COR-L47 (cell line): ENCODE results near the gene CCNYL1.

Experiments used
- DNase-seq: peaks from one replicate; lab custom pipeline; 2025; lab: John Stamatoyannopoulos, UW

CCNYL1 gene

DNA sequence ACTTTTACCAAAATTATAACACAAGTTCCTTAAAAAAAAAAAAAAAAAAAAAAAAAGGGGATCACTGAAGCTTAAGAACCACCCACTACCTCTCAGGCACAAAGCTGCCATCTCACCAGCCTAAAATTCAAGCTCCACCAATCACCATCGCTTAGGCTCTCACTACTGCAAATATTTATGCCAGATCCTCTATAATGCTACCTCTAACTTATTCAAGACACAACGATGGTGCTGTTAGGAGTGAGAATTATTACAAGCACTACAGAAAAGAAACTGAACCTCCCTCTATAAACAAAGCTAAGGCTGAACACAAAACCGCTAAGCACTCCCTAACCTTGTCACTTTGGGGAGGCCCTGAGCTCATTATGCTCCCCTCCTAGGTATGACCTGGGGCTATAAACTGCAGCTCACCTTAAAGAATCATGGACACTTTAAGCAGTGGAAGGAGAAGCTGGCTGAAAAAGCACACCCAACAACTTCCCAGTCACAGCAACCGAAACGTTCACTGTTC, 54.7 kb downstream of the CCNYL1 start:
- no peak for DNase-seq

- no peak for DNase-seq
Observed at GRCh38 chr2:207766697-207767460, 55.4 kb downstream of the CCNYL1 start.

- peak; percentile 32 for DNase-seq
Observed at GRCh38 chr2:207767461-207768167, 56.2 kb downstream of the CCNYL1 start.

DNA sequence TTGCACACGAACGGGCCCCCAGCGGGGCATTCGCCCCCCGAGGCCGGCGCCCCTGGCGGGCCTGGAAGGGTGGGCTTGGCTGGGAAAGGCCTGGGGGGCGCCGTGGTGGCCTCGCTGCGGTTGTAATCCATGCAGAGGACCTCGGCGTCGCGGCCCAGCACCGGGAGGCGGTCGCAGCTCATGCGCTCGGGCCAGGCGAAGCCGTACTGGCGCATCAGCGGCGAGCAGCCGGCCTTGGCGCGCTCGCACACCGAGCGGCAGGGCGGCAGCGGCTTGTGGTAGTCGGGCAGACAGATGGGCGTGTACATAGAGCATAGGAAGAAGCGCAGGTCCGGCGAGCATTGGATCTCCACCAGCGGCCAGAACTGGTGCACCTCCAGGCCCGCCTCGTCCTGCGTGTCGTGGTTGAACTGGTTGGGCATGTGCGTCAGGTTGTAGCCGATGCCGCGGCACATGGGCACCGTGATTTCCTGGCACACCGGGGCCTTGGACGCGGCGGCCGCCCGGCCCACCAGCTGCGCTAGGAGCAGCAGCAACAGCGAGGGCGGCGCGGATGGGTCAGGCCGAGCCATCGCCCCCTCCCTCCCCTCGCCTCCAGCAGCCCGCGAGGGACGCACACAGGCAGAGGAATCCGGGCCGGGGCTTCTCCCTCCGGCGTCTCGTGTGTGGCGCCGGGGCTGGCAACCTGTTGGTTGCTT, 56.9 kb downstream of the CCNYL1 start:
- DNase-seq = peak; percentile 30

DNA sequence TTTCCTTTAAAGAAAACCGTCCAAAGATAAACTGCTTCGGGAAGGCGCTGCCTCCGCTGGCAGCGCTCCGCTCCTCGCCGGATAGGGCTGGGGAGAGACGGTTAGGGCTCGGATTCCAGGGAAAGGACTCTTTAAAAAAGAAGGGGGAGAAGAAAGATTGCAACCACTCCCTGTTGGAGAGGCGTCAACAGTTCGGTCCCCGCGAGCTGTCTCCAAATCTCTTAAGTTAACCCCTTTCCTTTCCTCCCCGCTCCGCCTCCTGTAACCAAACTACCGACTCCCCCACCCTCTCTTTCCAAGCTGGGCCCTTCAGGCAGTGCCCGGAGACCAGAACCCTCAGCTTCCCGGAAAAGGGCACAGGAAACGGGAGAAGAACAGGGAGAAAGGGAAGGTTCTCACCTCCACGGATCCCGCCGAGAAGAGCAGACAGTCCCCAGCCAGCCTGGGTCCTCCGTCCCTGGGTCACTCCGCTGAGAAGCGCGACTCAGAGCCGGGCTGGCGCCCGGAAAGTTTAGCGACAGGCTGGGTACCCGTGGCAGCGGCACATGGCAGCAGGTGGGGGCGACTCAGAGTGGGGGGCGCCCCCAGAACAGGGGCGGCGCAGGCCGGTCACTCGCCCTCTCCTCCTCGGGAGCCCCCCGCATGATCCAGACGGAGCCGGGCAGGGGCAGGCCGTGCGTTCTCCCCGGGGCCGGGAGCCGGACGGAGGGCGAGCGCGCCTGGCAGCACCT, 57.6 kb downstream of the CCNYL1 start:
- no peak for DNase-seq

GRCh38 chr2:207770602-207771404, 59.4 kb downstream of the CCNYL1 start:
- DNase-seq = no peak

DNA sequence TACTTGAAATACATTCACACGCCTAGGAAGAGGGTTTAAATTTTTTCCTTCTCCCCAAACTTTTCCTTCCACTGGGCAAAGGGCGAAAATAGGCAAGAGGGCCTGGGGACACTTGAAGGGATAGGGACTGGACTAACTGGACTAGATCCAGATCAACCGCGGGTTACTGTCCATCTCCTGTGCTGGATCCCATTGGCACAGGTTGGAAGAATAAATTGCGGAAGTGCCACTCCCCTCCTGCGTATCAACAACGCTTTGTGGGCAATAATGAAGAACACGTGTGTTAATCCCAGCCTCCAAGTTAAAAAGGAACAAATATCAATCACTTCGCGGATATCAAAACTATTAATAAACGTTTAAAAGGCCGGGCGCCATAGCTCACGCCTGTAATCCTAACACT, 60.0 kb downstream of the CCNYL1 start:
- DNase-seq = no peak

DNA sequence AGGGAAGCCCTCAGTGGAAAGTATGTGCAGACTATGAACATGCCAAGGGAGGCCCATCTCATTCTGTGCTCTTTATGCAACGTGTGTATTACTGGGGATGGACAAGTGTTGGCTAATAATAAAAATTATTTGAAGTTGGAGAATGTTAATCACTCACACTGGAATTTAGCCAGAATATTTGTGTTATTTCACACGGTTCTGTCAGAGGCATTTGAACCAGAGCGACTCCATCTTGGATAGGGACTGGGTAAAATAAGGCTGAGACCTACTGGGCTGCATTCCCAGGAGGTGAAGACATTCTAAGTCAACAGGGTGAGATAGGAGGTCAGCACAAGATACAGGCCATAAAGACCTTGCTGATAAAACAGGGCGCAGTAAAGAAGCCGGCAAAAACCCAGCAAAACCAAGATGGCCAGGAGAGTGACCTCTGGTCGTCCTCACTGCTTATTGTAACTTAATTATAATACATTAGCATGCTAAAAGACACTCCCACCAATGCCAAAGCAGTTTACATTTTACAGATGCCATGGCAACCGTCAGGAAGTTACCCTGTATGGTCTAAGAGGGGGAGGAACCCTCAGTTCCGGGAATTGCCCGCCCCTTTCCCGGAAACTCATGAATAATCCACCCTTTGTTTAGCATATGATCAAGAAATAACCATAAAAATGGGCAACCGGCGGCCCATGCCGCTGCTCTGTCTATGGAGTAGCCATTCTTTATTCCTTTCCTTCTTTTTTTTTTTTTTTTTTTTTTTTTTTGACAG, 60.8 kb downstream of the CCNYL1 start:
- no peak for DNase-seq

DNA sequence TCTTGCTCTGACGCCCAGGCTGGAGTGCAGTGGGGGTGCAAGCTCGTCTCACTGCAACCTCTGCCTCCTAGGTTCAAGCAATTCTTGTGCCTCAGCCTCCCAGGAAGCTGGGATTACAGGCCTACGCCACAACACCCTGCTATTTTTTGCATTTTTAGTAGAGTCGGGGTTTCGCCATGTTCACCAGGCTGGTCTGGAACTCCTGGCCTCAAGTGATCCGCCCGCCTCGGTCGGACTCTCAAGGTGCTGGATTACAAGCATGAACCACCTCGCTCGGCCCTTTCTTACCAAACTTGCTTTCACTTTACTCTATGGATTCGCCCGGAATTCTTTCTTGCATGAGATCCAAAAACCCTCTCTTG, 61.4 kb downstream of the CCNYL1 start:
- DNase-seq = no peak

DNA sequence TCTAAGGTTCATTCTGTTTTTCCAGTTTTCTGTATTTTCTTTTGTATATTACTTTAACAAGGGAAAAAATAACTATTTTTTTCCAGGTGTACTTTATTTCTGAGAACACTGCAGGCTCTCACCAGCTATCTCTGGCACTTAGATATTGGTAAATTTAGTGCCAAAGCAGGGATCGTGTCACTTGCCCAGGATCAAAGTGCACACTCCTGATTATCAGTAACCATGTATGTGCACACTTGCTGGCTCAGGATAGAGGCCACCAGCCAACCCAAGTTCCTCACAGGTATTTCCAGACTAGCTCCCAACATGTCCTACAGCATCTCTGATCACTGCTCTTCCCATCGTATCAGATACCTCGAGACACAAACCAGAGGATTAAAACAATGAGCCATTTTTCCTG, 64.0 kb downstream of the CCNYL1 start:
- no peak for DNase-seq

DNA sequence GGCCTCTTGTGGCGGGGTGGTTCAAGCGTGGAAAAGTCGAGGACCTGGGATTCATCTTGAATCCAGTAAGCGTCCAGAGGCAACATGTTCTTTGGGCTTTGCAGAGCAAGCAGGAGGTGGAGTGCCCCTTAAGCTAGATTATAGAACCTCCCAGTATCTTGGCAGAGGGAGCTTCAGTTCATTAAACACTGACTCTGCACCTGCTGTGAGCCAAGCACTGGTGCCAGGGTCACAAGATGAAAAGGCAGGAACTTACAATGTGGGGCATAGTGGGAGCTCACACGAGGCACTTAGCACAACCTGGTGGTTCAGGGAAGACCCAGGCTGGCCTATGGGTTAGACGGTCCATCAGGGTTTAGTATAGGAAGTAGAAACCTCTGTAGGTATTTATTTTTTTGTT, 65.7 kb downstream of the CCNYL1 start:
- no peak for DNase-seq

- DNase-seq = no peak
Observed at GRCh38 chr2:207778298-207778882, 67.0 kb downstream of the CCNYL1 start.

GRCh38 chr2:207779523-207779922, 68.1 kb downstream of the CCNYL1 start:
- DNase-seq = no peak

DNA sequence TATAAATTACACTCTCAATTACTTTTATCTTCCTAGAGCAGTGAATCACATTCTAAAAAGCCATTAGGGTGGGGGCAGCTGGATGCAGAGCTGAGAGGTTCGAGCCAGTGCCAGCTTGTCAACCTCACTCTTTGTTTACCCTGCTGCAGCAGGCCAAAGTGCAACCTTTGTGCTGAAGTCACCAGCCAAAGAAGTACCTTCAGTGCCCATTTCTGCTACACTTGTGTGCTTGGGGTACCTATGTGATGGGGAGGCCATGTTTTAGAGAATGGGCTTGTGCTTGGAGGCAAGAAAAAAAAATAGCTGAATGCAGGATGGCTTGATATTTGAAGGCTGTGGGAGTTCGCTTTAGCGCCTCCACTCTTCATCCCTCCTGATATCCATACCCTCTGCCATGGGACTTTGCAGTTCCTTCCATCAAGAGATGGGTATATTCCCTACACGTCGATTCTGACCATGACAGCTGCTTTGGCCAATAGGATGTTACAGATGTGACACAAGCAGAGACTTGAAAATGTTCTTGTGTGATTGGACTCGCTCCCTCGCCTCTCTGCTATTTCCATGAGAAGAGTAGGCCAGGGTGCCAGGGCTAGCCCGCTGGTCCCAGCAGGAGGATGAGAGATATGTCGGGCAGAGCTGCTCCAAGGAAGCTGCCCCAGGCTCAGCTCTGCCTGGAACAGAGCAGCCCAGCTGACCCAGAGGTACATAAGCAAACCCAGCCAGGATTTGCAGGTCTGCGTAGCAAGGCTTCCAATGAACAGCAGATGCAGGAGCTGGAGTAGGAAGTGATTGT, 71.0 kb downstream of the CCNYL1 start:
- no peak for DNase-seq

DNA sequence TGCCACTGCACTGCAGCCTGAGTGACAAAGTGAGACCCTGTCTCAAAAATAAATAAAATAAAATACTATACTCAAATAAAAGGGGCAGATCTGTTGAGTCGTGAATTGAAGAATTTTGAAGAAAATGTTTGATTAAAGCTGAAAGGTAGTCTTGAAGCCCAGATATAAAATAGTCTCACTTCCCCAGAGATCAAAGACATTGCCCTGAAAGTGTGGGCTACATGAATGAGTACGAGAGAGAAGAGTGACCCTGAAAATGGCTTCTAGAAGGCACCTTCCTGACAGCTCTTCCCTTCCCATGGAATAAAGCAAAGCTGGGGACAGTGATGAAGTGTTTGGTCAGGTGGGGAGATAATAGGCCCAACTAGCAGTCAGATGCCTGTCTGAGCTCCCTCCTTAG, 72.1 kb downstream of the CCNYL1 start:
- DNase-seq = no peak

- DNase-seq = no peak
Observed at GRCh38 chr2:207784898-207785297, 73.5 kb downstream of the CCNYL1 start.

- DNase-seq = no peak
Observed at GRCh38 chr2:207787017-207787416, 75.6 kb downstream of the CCNYL1 start.

DNA sequence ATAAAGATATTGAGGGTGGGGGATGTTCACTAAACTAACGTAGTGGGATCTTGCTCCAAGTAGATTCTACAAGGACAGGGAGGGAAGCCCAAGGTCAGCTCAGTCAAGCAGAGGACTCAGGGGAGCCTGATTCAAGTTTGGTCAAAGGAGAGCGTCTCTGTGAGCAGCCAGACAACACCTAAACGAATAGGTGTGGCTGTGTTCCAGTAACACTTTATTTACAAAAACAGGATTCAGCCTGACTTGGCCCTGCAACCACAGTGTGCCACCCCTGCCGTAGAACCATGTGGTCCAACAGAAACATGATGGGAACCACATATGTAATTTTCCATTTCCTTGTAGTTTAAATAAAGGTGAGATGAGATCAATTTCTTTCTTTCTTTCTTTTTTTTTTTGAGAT, 76.4 kb downstream of the CCNYL1 start:
- no peak for DNase-seq

DNA sequence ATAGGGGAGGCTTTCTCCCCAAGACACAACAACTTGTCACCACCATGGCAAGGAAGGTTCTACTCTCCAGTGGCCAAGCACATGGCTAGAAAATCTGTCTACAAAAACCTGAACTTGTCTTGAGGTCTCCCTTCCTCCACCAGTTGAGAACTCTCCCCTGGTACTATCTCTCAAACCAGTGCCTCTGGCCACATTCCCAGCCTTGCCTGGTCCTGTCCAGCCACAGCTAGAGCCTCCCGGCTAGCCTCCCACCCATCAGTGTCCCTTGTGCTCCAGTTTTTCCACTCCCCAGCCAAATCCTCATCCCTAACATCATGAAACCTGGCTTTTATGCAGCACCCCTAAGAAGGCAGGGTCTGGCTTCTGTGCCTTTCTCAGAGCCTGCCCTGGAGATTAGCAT, 79.5 kb downstream of the CCNYL1 start:
- DNase-seq = no peak
